Astrocyte (in vitro differentiated cells and primary cell): ENCODE measurements around the gene BMP6. TPM values are rescaled to one million over a fixed set of nuclear protein-coding genes. Genes with fewer than 3 reads are reported as not detected.

Source experiments
- DNase-seq: peaks from one replicate; pipeline ENCODE4 v3.0.0-alpha.2; 2010; ENCODE audit warnings: low read depth
- FAIRE-seq: peaks from 2 replicates; lab custom pipeline; 2011; peaks lifted over from hg19 to GRCh38; lab: Jason Lieb, UNC
- H2AFZ ChIP-seq: 2 replicates; pipeline ENCODE4 v1.6.0; 2012; ENCODE audit warnings: low read depth, low read length, inconsistent platforms
- H3K27ac ChIP-seq: 2 replicates; pipeline ENCODE4 v1.5.1; 2011; ENCODE audit warnings: low read depth, low read length, inconsistent platforms
- H3K27me3 ChIP-seq: 2 replicates; pipeline ENCODE4 v1.6.0; 2011; ENCODE audit warnings: low read length, inconsistent platforms; ENCODE audit not compliant: insufficient read depth
- H3K36me3 ChIP-seq: 2 replicates; pipeline ENCODE4 v1.5.1; 2011; ENCODE audit warnings: low read length, inconsistent platforms; ENCODE audit not compliant: insufficient read depth
- H3K4me1 ChIP-seq: 2 replicates; pipeline ENCODE4 v1.5.1; 2011; ENCODE audit warnings: low read length, inconsistent platforms; ENCODE audit not compliant: insufficient read depth
- H3K4me2 ChIP-seq: 2 replicates; pipeline ENCODE4 v1.6.0; 2012; ENCODE audit warnings: low read length, inconsistent platforms
- H3K4me3 ChIP-seq: 2 replicates; pipeline ENCODE4 v1.5.1; 2011; ENCODE audit warnings: low read depth, mild to moderate bottlenecking, low read length, inconsistent platforms; ENCODE audit not compliant: insufficient read depth
- H3K79me2 ChIP-seq: 2 replicates; pipeline ENCODE4 v1.6.0; 2012; ENCODE audit warnings: mild to moderate bottlenecking, low read length, inconsistent platforms; ENCODE audit not compliant: insufficient read depth
- H3K9ac ChIP-seq: 2 replicates; pipeline ENCODE4 v1.6.0; 2012; ENCODE audit warnings: mild to moderate bottlenecking, low read length, inconsistent platforms
- H3K9me3 ChIP-seq: 2 replicates; pipeline ENCODE4 v1.5.1; 2012; ENCODE audit warnings: low read depth, mild to moderate bottlenecking, low read length, inconsistent platforms; ENCODE audit not compliant: insufficient read depth
- H4K20me1 ChIP-seq: 2 replicates; pipeline ENCODE4 v1.6.0; 2012; ENCODE audit warnings: low read length, inconsistent platforms; ENCODE audit not compliant: insufficient read depth
- H3K27ac Mint-ChIP-seq: one replicate; pipeline ENCODE4 v1.8.0; 2021; ENCODE audit warnings: mild to moderate bottlenecking, mixed read lengths; ENCODE audit not compliant: unreplicated experiment
- H3K27me3 Mint-ChIP-seq: one replicate; pipeline ENCODE4 v1.8.0; 2021; ENCODE audit warnings: low read depth, mixed read lengths; ENCODE audit not compliant: unreplicated experiment
- H3K36me3 Mint-ChIP-seq: one replicate; pipeline ENCODE4 v1.8.0; 2021; ENCODE audit warnings: low read depth, mixed read lengths; ENCODE audit not compliant: unreplicated experiment
- H3K4me1 Mint-ChIP-seq: one replicate; pipeline ENCODE4 v1.8.0; 2021; ENCODE audit warnings: low read depth, mixed read lengths; ENCODE audit not compliant: unreplicated experiment
- H3K4me3 Mint-ChIP-seq: one replicate; pipeline ENCODE4 v1.8.0; 2021; ENCODE audit warnings: mild to moderate bottlenecking, moderate library complexity, mixed read lengths; ENCODE audit not compliant: unreplicated experiment
- H3K9me3 Mint-ChIP-seq: one replicate; pipeline ENCODE4 v1.8.0; 2021; ENCODE audit warnings: mild to moderate bottlenecking, mixed read lengths; ENCODE audit not compliant: unreplicated experiment
- CTCF ChIP-seq: IDR thresholded peaks from 2 replicates; pipeline ENCODE4 v1.5.1; 2011; ENCODE audit warnings: low read depth, mild to moderate bottlenecking, inconsistent platforms, low read length, moderate library complexity; ENCODE audit not compliant: insufficient read depth
- EZH2 ChIP-seq: IDR thresholded peaks from 2 replicates; pipeline ENCODE4 v1.6.1; 2012; ENCODE audit warnings: mild to moderate bottlenecking, low read length, inconsistent platforms; ENCODE audit not compliant: insufficient read depth
- total RNA-seq: library from RNA; stranded (reverse); gene quantifications from 2 replicates; pipeline ENCODE4 v1.2.1, GENCODE V29; 2021

The BMP6 gene
- total RNA-seq, 1 donor from 2014 or later, result 2.8 TPM

DNA sequence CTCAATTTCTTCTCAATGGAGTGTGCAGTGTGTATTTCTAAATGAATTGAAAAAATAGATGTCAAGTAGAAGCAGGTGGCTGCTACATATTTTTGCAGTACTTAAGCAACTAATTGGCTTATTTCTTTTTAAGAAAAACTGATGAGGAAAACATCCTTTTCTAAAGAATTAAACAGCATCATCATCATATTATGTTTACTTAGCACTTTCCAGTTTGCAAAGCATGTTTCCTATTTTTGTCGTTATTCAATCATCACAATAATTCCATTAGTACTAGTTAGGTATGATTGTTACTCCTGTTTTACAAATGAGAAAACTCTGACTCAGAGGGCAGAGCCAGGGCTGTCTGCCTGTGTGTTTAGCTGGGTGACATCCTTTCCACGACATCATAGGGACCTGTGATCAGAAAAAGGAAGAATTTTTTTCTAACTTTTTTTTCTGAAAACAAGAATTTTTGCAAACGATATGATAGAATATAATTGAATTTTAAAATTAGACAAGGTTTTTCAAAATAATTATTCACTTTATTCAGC is 22.7 kb upstream of the BMP6 start:
- Mint-ChIP-seq H3K4me3 (no peak overlapping the region), H3K27ac (no peak overlapping the region), H3K9me3 (peaks cover 3% of the 10 kb centered on the region), H3K4me1 (peaks cover 9% of the 10 kb centered on the region), H3K36me3 (no peaks in the 10 kb centered on the region), H3K27me3 (no peaks in the 10 kb centered on the region)
- Histone ChIP-seq H3K4me2 (no peak overlapping the region), H3K4me3 (no peak overlapping the region), H2AFZ (no peak overlapping the region), H4K20me1 (no peaks in the 10 kb centered on the region), H3K79me2 (no peaks in the 10 kb centered on the region), H3K27me3 (no peaks in the 10 kb centered on the region), H3K27ac (no peak overlapping the region), H3K9me3 (no peaks in the 10 kb centered on the region), H3K36me3 (no peaks in the 10 kb centered on the region), H3K9ac (no peak overlapping the region), H3K4me1 (peaks cover 4% of the 10 kb centered on the region)
- FAIRE-seq (no peak), DNase-seq (no peak)
- TF ChIP-seq EZH2 (no peak), CTCF (no peak)

DNA sequence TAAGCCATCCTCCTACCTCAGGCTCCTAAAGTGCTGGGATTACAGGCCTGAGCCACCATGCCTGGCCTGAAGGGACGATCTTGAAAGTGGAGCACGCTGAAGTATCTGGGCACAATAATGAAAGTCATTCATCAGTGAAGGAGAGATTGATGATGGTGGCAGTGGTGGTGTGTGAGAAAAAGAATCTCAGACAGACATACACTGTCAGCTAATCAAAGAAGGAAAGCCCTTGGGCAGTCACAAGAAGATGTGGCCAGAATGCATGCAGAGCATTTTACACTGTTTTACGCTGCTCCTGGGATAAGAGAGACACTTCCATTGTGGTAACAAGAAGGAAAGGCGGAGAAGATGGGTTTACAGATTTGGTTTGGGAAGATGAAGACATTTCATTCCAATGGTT is 20.4 kb upstream of the BMP6 start:
- H3K4me3 Mint-ChIP-seq, result no peak overlapping the region
- Histone ChIP-seq H3K4me3 (no peak overlapping the region), H3K27ac (no peak overlapping the region), H3K79me2 (no peaks in the 10 kb centered on the region), H3K27me3 (no peaks in the 10 kb centered on the region), H3K9me3 (no peaks in the 10 kb centered on the region), H2AFZ (no peak overlapping the region), H4K20me1 (no peaks in the 10 kb centered on the region), H3K4me1 (no peaks in the 10 kb centered on the region), H3K36me3 (no peaks in the 10 kb centered on the region), H3K9ac (no peak overlapping the region), H3K4me2 (no peak overlapping the region)
- no peak for TF ChIP-seq CTCF
- no peak for TF ChIP-seq EZH2
- H3K36me3 Mint-ChIP-seq, result no peaks in the 10 kb centered on the region
- FAIRE-seq, result no peak
- no peak for DNase-seq
- H3K4me1 Mint-ChIP-seq, result peaks cover 5% of the 10 kb centered on the region
- H3K9me3 Mint-ChIP-seq, result peaks cover 3% of the 10 kb centered on the region
- no peak overlapping the region for H3K27ac Mint-ChIP-seq
- H3K27me3 Mint-ChIP-seq, result no peaks in the 10 kb centered on the region

DNA sequence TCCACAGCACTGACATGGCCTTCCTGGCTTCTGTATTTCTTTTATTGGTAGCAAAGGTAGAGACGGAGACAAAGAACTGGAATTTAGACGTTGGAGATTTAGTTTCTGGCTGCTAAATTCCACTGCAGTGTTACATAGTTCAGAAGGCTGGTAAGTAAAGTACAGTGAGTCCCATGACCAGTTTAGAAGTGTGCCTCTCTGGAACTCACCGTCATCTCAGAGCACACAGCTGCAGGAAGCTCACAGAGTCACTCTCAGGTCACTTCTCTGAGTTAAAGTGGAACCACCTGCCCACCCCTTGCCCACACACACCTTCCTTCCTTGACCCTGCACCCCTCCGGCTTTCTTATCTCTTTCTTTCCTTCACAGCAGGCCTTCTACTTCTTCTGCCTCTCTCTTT is 19.6 kb upstream of the BMP6 start:
- no peaks in the 10 kb centered on the region for H3K9me3 ChIP-seq
- no peak overlapping the region for H3K9ac ChIP-seq
- H2AFZ ChIP-seq, result no peak overlapping the region
- H3K4me1 Mint-ChIP-seq, result peaks cover 5% of the 10 kb centered on the region
- no peaks in the 10 kb centered on the region for H3K36me3 Mint-ChIP-seq
- H3K27ac Mint-ChIP-seq, result no peak overlapping the region
- TF ChIP-seq EZH2 (no peak), CTCF (no peak)
- H3K4me3 ChIP-seq, result no peak overlapping the region
- H3K4me1 ChIP-seq, result no peaks in the 10 kb centered on the region
- no peak overlapping the region for H3K4me2 ChIP-seq
- H4K20me1 ChIP-seq, result no peaks in the 10 kb centered on the region
- FAIRE-seq (no peak), DNase-seq (no peak)
- H3K9me3 Mint-ChIP-seq, result peaks cover 6% of the 10 kb centered on the region
- H3K27me3 Mint-ChIP-seq, result no peaks in the 10 kb centered on the region
- no peaks in the 10 kb centered on the region for H3K27me3 ChIP-seq
- no peak overlapping the region for H3K27ac ChIP-seq
- no peak overlapping the region for H3K4me3 Mint-ChIP-seq
- no peaks in the 10 kb centered on the region for H3K36me3 ChIP-seq
- H3K79me2 ChIP-seq, result no peaks in the 10 kb centered on the region
